ENCODE measurements around the gene NR4A1. TPM values are rescaled to one million over a fixed set of nuclear protein-coding genes. Genes with fewer than 3 reads are reported as not detected.

The NR4A1 gene
- total RNA-seq, 1 experiment from 2014 or later = 26.9 TPM

DNA sequence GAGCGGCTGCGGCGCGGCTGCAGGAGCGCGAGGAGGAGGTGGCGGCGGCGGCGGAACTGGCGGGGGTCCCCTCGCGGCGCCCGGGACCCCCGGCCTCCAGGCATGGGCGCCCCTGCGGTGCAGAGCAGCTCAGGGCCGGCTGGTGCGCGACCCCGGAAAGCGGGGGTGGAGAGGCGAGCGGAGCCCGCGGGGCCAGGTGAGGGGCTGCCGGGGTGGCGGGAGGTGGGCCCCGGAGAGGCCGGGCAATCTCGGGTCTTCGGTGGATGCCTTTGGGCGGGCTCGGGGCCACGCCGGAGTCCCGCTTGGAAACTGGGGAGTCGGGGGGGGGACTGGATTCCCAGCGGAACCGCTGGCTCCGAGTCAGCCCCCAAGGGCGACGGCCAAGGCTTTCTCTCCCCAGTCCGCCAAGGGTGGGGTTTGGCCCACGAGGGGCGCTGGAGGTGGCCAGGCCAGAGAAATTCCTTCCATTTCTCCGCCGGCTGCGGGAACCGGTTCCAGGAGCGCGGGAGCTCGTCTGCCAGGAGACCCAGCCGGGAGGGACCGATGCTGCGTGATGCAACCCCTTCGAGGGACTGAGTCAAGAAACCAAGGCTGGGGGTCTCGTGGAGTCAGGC is 13.9 kb upstream of the NR4A1 start:
- peaks cover 45% of the 10 kb centered on the region for H3K27me3 Mint-ChIP-seq (ENCODE audit: low read depth)
- CTCF ChIA-PET = interaction anchor here (0.6 to 7.1 kb wide), 9 partner anchors 12 to 128 kb away, joined by 3 to 130 read pairs (median 5); partner anchors contain the start of genes ATG101 and SMIM41
- no peak overlapping the region for H3K27ac Mint-ChIP-seq
- DNase-seq (ENCODE audit: low spot score) (peak; percentile 74), ATAC-seq (0 out of 2 replicates have a peak, but pooled peaks have one; percentile 3)
- H3K4me3 Mint-ChIP-seq = peak overlapping the region; percentile 81
- TF ChIP-seq ATF6 (CRISPR knock-in tag; IDR thresholded peaks at IDR 0.05) (no peak), HMGXB4 (CRISPR knock-in tag; IDR thresholded peaks at IDR 0.05) (peak; percentile 53; the same call in 1 of the 2 replicates)
- TF ChIP-seq, protein P1, sequence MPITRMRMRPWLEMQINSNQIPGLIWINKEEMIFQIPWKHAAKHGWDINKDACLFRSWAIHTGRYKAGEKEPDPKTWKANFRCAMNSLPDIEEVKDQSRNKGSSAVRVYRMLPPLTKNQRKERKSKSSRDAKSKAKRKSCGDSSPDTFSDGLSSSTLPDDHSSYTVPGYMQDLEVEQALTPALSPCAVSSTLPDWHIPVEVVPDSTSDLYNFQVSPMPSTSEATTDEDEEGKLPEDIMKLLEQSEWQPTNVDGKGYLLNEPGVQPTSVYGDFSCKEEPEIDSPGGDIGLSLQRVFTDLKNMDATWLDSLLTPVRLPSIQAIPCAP (CRISPR knock-in tag; IDR thresholded peaks at IDR 0.05) = no peak
- peaks cover 33% of the 10 kb centered on the region for H3K4me1 Mint-ChIP-seq
- H3K36me3 Mint-ChIP-seq = no peaks in the 10 kb centered on the region
- POLR2A ChIA-PET = interaction anchor here (1.0 to 2.7 kb wide), 3 partner anchors 11 to 33 kb away, joined by 3 to 11 read pairs (median 4); partner anchors contain the start of genes ATG101 and NR4A1
- no peaks in the 10 kb centered on the region for H3K9me3 Mint-ChIP-seq

DNA sequence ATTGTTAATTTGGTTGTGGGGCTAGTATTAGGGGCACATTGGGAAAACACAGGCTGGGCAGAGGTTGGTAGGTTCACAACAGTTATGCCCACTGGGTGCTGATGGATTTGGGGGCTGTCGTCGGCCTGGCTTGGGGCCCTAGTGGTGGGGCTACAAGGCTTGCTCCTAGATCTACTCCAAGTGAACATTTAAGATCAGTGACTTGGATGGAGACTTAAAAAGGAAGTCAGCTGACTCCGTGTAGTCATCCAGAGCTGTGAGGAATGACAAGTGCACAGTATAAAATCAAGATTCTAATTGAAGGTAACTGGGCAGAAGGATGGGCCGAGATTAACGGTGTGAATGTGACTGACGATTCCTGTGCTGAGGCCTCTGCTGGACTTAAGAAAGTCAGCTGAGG is 12.8 kb upstream of the NR4A1 start:
- Mint-ChIP-seq H3K36me3 (no peaks in the 10 kb centered on the region), H3K27ac (no peak overlapping the region; the same call in 1 of the 2 replicates), H3K27me3 (ENCODE audit: low read depth) (peaks cover 40% of the 10 kb centered on the region), H3K4me1 (peaks cover 26% of the 10 kb centered on the region), H3K4me3 (peak overlapping the region; percentile 81), H3K9me3 (no peaks in the 10 kb centered on the region)
- ATAC-seq (no peak), DNase-seq (ENCODE audit: low spot score) (no peak)
- ChIA-PET POLR2A (interaction anchor here (1.2 to 2.7 kb wide), 2 partner anchors 9 to 13 kb away, joined by 5 to 11 read pairs; partner anchors contain the start of gene NR4A1), CTCF (interaction anchor here (0.5 to 7.1 kb wide), 6 partner anchors 12 to 68 kb away, joined by 3 to 130 read pairs (median 4); partner anchors contain the start of gene ATG101)
- TF ChIP-seq TCF7 (CRISPR knock-in tag; IDR thresholded peaks at IDR 0.05; ENCODE audit: low read depth) (no peak), JAZF1 (CRISPR knock-in tag; IDR thresholded peaks at IDR 0.05) (no peak), NR2C2 (CRISPR knock-in tag; IDR thresholded peaks at IDR 0.05) (no peak), ZNF232 (CRISPR knock-in tag; IDR thresholded peaks at IDR 0.05) (no peak), FOXJ3 (CRISPR knock-in tag; IDR thresholded peaks at IDR 0.05; ENCODE audit: borderline replicate concordance) (no peak), SMAD3 (CRISPR knock-in tag; IDR thresholded peaks at IDR 0.05; ENCODE audit: borderline replicate concordance) (no peak), ATF2 (CRISPR knock-in tag; IDR thresholded peaks at IDR 0.05; ENCODE audit: borderline replicate concordance, low read depth) (no peak), GTF2I (CRISPR knock-in tag; conservative IDR thresholded peaks at IDR 0.05) (no peak), SMAD4 (CRISPR knock-in tag; IDR thresholded peaks at IDR 0.05) (no peak), PRDM15 (CRISPR knock-in tag; IDR thresholded peaks at IDR 0.05) (no peak), TP53 (CRISPR knock-in tag; IDR thresholded peaks at IDR 0.05) (no peak), MLX (CRISPR knock-in tag; IDR thresholded peaks at IDR 0.05) (no peak)
- TF ChIP-seq, protein P2, sequence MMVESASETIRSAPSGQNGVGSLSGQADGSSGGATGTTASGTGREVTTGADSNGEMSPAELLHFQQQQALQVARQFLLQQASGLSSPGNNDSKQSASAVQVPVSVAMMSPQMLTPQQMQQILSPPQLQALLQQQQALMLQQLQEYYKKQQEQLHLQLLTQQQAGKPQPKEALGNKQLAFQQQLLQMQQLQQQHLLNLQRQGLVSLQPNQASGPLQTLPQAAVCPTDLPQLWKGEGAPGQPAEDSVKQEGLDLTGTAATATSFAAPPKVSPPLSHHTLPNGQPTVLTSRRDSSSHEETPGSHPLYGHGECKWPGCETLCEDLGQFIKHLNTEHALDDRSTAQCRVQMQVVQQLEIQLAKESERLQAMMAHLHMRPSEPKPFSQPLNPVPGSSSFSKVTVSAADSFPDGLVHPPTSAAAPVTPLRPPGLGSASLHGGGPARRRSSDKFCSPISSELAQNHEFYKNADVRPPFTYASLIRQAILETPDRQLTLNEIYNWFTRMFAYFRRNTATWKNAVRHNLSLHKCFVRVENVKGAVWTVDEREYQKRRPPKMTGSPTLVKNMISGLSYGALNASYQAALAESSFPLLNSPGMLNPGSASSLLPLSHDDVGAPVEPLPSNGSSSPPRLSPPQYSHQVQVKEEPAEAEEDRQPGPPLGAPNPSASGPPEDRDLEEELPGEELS (CRISPR knock-in tag; IDR thresholded peaks at IDR 0.05) = no peak
- TF ChIP-seq, protein P3, sequence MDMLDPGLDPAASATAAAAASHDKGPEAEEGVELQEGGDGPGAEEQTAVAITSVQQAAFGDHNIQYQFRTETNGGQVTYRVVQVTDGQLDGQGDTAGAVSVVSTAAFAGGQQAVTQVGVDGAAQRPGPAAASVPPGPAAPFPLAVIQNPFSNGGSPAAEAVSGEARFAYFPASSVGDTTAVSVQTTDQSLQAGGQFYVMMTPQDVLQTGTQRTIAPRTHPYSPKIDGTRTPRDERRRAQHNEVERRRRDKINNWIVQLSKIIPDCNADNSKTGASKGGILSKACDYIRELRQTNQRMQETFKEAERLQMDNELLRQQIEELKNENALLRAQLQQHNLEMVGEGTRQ (CRISPR knock-in tag; IDR thresholded peaks at IDR 0.05) = no peak
- TF ChIP-seq, protein P4, sequence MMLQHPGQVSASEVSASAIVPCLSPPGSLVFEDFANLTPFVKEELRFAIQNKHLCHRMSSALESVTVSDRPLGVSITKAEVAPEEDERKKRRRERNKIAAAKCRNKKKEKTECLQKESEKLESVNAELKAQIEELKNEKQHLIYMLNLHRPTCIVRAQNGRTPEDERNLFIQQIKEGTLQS (CRISPR knock-in tag; conservative IDR thresholded peaks at IDR 0.05) = no peak
